Suprapubic skin (tissue), 4 donors: Measurements from ENCODE around the gene LILRB2. TPM values are rescaled to one million over a fixed set of nuclear protein-coding genes. Genes with fewer than 3 reads are reported as not detected.
"Not testable (repeated sequence)": the region's sequence is repeated elsewhere in the genome, so short reads cannot be mapped to it uniquely, and the experiment has no call there.

Source experiments
- DNase-seq, 2 donors: peaks; one replicate each; pipeline ENCODE4 v3.0.0-alpha.2; 2019; ENCODE audit warnings: low spot score in 2 of 2
- H3K27ac ChIP-seq: fragments of 200-600 bp; sonication (generic); one replicate; pipeline ENCODE4 v1.5.1; 2019
- H3K27me3 ChIP-seq: fragments of 200-600 bp; sonication (generic); one replicate; pipeline ENCODE4 v1.5.1; 2019
- H3K36me3 ChIP-seq: fragments of 200-600 bp; sonication (generic); one replicate; pipeline ENCODE4 v1.5.1; 2019
- H3K4me1 ChIP-seq: fragments of 200-600 bp; sonication (generic); one replicate; pipeline ENCODE4 v1.5.1; 2019
- H3K4me3 ChIP-seq: fragments of 200-600 bp; sonication (generic); one replicate; pipeline ENCODE4 v1.5.1; 2019; ENCODE audit warnings: mild to moderate bottlenecking
- H3K9me3 ChIP-seq: fragments of 200-600 bp; sonication (generic); one replicate; pipeline ENCODE4 v1.5.1; 2019
- CTCF ChIP-seq, 2 donors: fragments of 200-600 bp in 1 of 2; fragments of 450-650 bp in 1 of 2; sonication (generic) in 1 of 2; IDR thresholded peaks; one replicate each; pipeline ENCODE4 v1.5.1; 2016 to 2019; ENCODE audit warnings: antibody characterized with exemption in 2 of 2, mild to moderate bottlenecking in 1 of 2, moderate library complexity in 1 of 2
- EP300 ChIP-seq: sonication (generic); formaldehyde crosslinking; IDR thresholded peaks from one replicate; pipeline ENCODE4 v1.6.1; 2017; ENCODE audit warnings: antibody characterized with exemption
- POLR2A ChIP-seq, 2 donors: fragments of 450-650 bp; IDR thresholded peaks; one replicate each; pipeline ENCODE4 v1.6.1; 2017; ENCODE audit warnings: antibody characterized with exemption in 2 of 2, mild to moderate bottlenecking in 2 of 2, moderate library complexity in 2 of 2
- POLR2AphosphoS5 ChIP-seq, 3 donors: sonication (generic); formaldehyde crosslinking; IDR thresholded peaks; one replicate each; pipeline ENCODE4 v1.6.1; 2017; ENCODE audit warnings: antibody characterized with exemption in 3 of 3
- WGBS: methylation state at CpG from one replicate; pipeline ENCODE4 v1.1.5; 2018; 5-methylcytosine and 5-hydroxymethylcytosine counted together
- total RNA-seq, 4 donors: library from RNA; depleted of rRNA; stranded (reverse); fragments of >200 nt; gene quantifications; one replicate each; pipeline ENCODE4 v1.1.0, GENCODE V29; 2016

Gene LILRB2
- total RNA-seq, 4 donors from 2014 or later = 0.38 to 0.80 (median 0.64) TPM; not detected in 1

DNA sequence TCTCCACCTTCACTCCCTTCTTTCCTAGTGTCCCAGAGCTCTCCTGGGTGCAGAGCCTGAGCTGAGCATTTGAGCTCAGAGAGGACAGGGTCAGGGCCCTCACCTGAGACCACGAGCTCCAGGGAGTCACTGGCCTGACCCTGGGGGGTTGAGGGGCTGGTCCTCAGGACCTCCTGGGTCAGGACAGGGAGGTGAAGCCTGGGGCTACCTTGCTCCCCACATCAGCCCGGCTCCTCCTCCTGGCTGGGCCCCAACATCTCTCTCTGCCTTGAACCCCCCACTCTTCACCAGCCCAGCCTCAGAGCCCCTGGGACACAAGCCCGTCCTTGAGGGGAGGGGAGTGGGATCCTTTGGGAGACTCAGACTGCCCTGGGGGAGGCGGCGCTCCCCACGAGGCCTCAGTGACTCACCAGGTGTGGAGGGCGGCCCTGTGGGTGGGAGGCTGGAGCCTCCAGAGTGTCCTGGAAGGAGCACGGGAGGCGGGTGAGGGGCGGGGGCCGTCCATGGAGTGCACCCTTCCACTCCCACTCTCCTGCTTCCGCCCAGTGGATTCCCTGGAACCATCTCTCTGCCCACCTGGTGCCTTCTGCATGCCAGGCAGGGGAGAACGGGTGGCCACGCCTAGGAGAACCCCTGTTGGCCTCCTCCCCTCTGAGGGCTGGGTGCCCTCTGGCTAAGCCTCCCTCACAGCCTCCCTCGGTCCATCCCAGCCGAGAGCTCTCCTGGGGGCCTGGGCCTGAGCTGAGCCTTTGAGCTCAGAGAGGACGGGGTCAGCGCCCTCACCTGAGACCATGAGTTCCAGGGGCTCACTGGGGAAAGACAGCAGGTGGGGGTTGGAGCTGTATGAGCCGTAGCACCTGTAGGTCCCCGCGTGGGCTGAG, 41.2 kb downstream of the LILRB2 start:
- H3K4me1 ChIP-seq, H3K27ac ChIP-seq, H3K36me3 ChIP-seq, H3K9me3 ChIP-seq, H3K4me3 ChIP-seq, H3K27me3 ChIP-seq: not testable (repeated sequence)
- DNase-seq = peak; percentile 41 to 74
- 61% methylated on average over 7 of the region's 21 CpGs for WGBS

DNA sequence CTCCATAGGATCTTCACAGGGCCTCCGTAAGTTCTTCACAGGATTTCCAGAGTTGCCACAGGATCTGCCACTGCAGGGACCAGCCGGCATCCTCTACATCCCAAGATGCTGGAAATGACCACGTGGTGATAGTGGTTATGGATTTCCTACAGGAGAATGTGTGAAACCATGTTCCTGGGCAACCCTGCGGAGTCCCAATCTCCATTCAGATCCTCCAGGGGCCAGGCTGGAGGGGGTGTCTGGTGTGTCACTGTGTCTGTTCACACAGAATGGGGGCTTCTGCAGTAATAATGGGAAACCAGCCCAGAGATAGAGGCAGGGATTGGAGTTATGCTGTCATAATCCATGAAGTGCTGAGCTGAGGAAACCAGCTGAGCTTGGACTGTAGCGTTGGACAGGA, 47.0 kb downstream of the LILRB2 start:
- Histone ChIP-seq H3K36me3 (no peaks in the 10 kb centered on the region), H3K4me1 (no peaks in the 10 kb centered on the region), H3K27ac (no peak overlapping the region), H3K4me3 (no peak overlapping the region), H3K9me3 (no peaks in the 10 kb centered on the region), H3K27me3 (peaks cover 17% of the 10 kb centered on the region)
- peak in 1 of 2 donors; percentile 31 for DNase-seq
- TF ChIP-seq CTCF (IDR thresholded peaks at IDR 0.05) = no peak
- TF ChIP-seq EP300 = no peak
- 94% methylated on average over 4 of the region's 5 CpGs for WGBS

GRCh38 chr19:54231077-54231931, 49.6 kb downstream of the LILRB2 start:
- H3K9me3 ChIP-seq = no peaks in the 10 kb centered on the region
- DNase-seq = peak; percentile 89 to 90
- 20% methylated on average over 21 of the region's 21 CpGs for WGBS
- H3K27me3 ChIP-seq = peaks cover 17% of the 10 kb centered on the region
- no peak overlapping the region for H3K27ac ChIP-seq
- no peak overlapping the region for H3K4me3 ChIP-seq
- no peaks in the 10 kb centered on the region for H3K4me1 ChIP-seq
- TF ChIP-seq CTCF (IDR thresholded peaks at IDR 0.05) (peak; percentile 75 to 89), POLR2AphosphoS5 (IDR thresholded peaks at IDR 0.05) (no peak)
- no peaks in the 10 kb centered on the region for H3K36me3 ChIP-seq

DNA sequence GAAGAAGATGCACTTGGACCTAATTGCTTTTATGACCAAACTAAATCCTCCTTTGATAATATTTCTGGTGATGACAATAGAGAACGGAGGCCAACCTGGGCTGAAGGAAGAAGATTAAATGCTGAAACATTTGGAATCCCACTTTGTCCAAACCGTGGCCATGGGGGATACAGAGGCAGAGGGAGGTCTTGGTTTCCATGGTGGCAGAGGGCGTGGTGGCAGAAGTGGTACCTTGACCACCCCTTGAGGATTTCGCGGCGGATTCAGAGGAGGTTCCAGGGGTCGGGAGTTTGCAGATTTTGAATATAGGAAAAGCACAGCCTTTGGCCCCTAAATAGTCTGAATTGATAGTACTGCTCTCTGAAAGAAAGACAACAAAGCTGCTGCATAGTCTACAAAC, 50.9 kb downstream of the LILRB2 start:
- peak in 1 of 2 donors; percentile 61 for DNase-seq
- 82% methylated on average over 7 of the region's 7 CpGs for WGBS
- Histone ChIP-seq H3K36me3 (no peaks in the 10 kb centered on the region), H3K9me3 (no peaks in the 10 kb centered on the region), H3K27ac (no peak overlapping the region), H3K4me1 (no peaks in the 10 kb centered on the region), H3K4me3 (no peak overlapping the region), H3K27me3 (peaks cover 17% of the 10 kb centered on the region)
- no peak for TF ChIP-seq EP300
- TF ChIP-seq POLR2A (IDR thresholded peaks at IDR 0.05) = no peak
- no peak for TF ChIP-seq POLR2AphosphoS5 (IDR thresholded peaks at IDR 0.05)
- TF ChIP-seq CTCF (IDR thresholded peaks at IDR 0.05) = no peak

GRCh38 chr19:54229146-54229545, 51.8 kb downstream of the LILRB2 start:
- no peak overlapping the region for H3K27ac ChIP-seq
- 91% methylated on average over 8 of the region's 8 CpGs for WGBS
- H3K27me3 ChIP-seq = peaks cover 17% of the 10 kb centered on the region
- H3K4me1 ChIP-seq = no peaks in the 10 kb centered on the region
- TF ChIP-seq CTCF (IDR thresholded peaks at IDR 0.05) = no peak
- no peak for TF ChIP-seq POLR2A (IDR thresholded peaks at IDR 0.05)
- TF ChIP-seq EP300 = no peak
- no peak for TF ChIP-seq POLR2AphosphoS5 (IDR thresholded peaks at IDR 0.05)
- no peak overlapping the region for H3K4me3 ChIP-seq
- no peaks in the 10 kb centered on the region for H3K36me3 ChIP-seq
- peak in 1 of 2 donors; percentile 52 for DNase-seq
- H3K9me3 ChIP-seq = no peaks in the 10 kb centered on the region

GRCh38 chr19:54224619-54225018, 56.3 kb downstream of the LILRB2 start:
- not testable (repeated sequence) for H3K4me1 ChIP-seq, H3K36me3 ChIP-seq, H3K27ac ChIP-seq, H3K9me3 ChIP-seq, H3K4me3 ChIP-seq
- peaks cover 21% of the 10 kb centered on the region for H3K27me3 ChIP-seq
- DNase-seq = peak in 1 of 2 donors; percentile 40
- 77% methylated on average over 9 of the region's 10 CpGs for WGBS

DNA sequence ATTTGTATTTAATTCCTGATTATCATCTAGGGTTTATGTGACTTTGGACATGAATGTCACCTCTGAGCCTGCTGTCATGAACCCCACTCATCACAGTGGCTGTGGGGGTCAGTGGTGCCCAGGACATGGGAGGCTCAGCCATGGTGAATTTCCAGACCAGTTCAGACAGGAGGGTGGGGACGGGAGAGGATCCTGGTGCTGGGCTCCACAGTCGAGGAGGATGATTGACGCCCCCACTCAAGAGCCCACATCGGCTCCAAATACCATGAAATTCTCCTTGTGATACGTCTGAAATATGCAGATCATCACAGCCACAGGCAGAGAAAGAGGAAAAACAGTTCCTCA, 57.0 kb downstream of the LILRB2 start:
- not testable (repeated sequence) for H3K4me3 ChIP-seq, H3K9me3 ChIP-seq, H3K27ac ChIP-seq, H3K36me3 ChIP-seq, H3K4me1 ChIP-seq
- peak in 1 of 2 donors; percentile 70 for DNase-seq
- WGBS = 44% methylated on average over 5 of the region's 5 CpGs
- peaks cover 21% of the 10 kb centered on the region for H3K27me3 ChIP-seq
